ENCODE measurements around the gene B3GAT3.
"Not testable (repeated sequence)": the region's sequence is repeated elsewhere in the genome, so short reads cannot be mapped to it uniquely, and the experiment has no call there.

The B3GAT3 gene

DNA sequence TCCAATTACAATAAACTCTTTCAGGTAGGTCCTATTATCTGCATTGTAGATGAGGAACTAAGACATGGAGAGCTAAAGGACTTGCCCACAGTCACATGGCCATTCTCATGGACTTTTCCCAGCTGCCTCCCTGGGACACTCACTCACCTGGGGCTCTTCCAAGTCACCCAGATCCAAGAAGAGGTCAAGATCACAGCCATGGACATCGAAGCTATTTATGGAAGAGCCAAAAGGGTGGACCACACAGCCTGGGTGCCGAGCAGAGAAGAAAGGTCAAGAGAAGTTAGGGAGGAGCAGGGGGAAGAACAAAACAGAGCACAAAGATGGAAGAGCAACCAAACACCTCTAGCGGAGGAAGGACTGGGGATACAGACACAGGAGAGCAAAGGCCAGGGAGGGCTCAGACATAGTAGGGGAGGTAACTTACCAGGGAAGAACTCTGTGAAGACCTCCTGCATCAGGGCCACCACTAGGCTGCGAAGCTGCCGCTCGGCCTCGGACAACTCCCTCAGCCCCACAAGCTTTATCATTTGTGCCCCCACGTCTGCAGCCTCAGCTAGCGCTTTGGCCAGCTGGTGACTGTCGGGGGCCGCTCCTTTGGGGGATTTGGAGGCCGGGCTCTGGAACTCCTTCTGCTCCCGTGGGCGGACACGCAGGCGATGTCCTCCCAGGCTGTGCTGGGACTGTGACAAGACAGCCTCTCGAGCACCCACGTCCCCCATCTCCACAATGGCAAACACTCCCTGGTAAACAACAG, 40.6 kb downstream of the B3GAT3 start:
- in situ Hi-C loops (cut with MboI; ENCODE audit: low sequenced_read_pairs), result no loop called here

DNA sequence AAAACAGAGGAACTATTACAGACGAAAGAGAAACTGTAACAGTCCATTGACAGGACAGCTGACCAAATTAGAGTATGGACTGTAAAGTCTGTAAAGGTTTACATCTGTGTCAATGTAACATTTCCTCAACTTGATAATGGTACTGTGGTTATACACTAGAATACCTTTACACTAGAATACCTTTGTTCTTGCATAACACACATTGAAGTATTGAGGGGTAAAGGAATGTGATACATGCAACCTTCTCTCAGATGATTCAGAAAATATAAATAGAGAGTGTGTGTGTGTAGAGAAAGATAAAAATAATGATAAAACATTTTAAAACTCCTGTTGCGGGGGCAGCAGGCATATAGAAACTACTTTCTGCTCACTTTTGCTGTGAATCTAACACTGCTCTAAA, 42.5 kb downstream of the B3GAT3 start:
- in situ Hi-C loops (cut with MboI; ENCODE audit: low sequenced_read_pairs), result no loop called here

DNA sequence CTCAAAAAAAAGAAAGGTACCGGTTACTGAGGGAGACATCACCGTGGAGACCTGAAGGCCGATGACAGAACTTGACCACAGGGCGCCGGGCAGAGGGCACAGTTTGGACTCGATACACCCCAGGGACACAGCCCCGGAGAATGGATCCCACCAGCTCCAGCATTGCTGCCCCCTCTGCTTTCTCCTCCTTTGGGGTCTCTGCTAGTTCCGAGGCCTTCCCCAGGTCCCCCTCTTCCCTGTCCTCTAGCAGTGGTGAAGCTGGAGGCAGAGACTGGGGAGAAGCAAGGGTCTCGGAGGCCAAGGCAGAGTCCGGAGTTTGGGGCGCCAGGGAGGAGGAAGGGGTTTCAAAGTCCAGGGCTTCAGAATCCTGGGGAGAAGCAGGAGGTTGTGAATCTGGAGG, 43.2 kb downstream of the B3GAT3 start:
- in situ Hi-C loops (cut with MboI; ENCODE audit: low sequenced_read_pairs), result no loop called here

DNA sequence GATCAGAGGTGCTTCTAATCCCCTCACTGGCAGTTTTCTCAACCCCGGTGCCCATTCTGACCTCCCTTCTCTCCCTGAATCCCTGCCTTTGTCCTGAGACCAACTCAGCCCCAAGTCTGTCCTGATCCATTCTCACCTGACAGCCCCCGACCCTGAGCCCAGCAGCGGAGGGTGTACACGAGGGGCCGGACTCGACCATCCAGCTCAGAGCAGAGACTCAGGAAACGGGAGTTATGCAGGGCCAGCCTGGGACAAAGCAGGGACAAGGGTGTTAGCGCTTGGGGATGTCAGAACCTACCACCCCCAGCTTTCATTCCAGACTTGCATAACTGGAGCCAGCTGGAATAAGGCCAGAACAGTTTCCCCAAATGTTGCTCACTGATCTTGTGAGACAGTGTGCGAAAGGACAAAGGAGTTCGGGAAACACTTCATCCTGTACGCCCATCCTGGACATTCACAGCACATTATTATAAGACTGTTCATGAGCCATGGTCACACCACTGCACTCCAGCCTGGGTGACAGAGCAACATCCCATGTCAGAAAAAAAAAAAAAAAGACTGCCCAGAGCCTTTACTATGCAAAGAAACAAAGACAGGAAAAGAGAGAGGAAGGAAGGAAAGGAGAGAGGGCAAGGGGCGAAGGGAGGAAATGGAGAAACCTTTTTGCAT, 44.6 kb downstream of the B3GAT3 start:
- in situ Hi-C loops (cut with MboI; ENCODE audit: low sequenced_read_pairs), result no loop called here

DNA sequence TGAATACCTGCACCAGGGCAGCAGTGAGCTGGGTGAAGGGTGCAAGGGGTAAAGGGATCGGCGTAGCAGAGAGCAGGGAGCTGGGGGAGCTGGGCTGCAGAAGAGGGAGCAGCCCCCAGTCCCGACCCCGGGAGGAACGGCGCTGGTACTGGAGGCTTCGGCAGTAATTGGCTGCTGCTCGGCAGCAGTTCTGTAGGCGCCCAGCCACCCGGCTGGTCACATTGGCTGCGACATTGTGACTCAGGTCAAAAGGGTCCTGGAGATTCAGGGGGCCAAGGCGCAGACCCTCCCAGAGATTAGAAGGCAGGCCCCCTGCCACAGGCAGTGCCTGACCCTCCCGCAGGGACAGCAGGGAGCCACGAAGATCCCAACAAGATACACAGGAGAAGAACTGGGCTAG, 45.9 kb downstream of the B3GAT3 start:
- in situ Hi-C loops (cut with MboI; ENCODE audit: low sequenced_read_pairs), result no loop called here

DNA sequence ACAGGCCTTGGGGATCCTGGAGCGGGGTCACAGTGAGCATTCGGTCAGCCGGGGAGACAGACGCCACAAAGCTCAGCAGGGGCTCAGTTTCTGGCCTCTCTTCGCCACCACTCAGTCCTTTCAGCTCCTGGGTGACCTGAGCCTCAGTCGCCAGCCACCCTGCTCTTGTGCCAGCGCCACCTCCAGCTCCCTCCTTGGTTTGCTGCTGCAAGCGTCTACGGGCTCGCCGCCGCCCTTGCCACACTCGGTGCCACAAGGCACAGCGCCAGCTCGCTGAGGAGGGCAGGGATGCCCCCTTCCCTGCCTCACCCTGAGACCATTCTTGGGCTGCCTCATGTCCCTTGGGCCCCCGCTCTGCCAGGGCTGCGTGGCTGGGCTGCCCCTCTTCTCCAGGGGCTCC, 46.6 kb downstream of the B3GAT3 start:
- in situ Hi-C loops (cut with MboI; ENCODE audit: low sequenced_read_pairs), result no loop called here

DNA sequence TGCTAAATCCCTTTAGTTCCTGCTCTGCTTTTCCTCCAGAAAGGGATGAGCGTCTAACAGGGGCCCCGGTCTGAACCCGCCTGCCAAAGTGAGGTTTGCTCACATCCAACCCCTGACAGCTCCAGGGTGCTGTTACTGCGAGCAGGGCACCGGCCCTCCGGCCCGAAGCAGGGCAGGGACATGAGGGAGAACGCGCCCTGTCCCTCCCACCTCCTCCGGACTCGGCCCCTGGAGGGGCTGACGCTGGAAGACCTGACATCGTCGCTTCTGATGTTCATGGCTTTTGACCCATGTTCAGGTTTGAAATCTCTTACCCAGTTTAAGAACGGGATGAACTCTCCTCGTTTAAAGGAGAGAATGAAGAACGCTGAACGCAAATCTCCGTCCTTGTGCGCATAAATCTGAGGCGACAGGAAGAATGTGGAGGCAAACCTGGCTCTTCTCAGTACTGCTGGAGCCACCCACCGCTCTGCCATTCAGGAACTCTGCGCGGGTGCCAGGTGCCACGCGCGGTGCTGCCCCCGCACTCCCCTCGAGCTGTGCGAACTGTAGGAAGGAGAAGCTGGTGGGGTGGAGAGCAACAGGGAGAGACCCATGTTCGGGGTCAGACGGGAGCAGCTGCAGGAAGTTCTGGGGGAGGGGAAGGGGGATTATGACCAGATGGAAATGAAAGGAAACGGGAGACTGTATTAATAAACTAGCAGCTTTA, 47.3 kb downstream of the B3GAT3 start:
- in situ Hi-C loops (cut with MboI; ENCODE audit: low sequenced_read_pairs), result no loop called here

DNA sequence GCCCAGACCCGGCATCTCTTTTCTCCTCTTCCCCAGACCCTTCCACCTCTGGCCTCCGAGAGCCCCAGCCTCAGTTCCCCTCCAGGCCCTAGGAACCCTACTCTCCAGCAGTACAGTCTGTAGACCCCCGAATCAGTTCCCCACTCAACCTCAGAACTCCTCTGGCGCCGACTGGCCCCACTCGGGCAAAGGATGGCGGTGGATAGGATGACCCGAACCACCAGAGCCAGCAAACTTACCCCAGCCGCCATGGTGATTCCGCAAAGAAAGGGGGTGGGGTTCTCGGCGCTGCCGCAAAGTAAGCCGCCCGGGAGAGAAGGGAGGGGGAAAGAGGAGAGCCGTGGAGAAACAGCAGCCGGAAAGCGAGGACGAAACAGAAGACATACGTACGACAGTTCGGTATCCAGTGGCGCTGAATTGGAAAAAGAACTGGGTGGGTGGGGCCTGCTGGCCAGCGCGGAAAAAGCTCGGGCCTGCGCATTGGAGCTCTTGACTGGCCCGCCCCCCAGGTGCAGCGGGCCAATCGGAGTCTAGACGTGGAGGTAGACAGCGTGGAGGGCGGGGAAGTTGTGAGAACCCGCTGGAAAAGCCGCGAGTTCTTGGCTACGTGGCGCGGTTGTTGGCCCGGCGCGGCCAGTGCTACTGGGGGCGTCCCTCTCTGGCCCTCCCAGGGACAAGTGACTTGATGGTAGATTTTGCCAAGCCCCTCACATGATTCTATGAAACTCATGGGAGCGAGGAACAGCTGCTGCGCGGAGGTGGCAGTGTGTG, 48.0 kb downstream of the B3GAT3 start, which contains the start of gene EEF1G:
TSS of gene EEF1G (minus strand) at position 300 of the 771 bp plus-strand sequence. CDS start at position 251, 49 bp downstream.
- in situ Hi-C loops (cut with MboI; ENCODE audit: low sequenced_read_pairs), result no loop called here

DNA sequence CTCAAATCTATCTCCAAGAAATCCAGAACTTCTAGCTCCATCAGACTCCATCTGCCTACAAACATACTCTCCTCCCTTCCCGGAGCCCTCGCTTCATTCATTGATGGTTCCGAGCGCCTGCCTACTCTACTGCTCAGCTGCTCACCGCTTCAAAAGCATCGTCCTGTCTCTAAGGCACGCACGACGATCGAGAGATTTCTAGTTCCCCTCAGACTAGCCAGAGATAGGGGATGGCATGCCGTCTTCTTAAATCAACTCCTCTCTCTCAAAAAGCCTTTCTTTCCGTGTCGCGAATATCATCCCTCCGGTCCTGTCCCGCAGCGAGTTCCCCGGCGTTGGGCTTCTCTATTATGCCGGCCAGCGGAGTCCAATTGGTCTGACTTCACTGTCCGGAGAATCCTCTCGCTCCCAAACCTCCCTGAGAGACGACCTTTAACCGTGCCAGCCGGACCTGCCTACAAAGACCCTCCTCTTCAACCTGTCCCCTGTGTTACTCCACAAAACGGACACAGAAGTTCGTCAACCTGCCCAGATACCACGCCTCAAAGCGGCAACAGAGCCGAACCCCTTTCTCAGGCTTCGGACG, 48.7 kb downstream of the B3GAT3 start:
- in situ Hi-C loops (cut with MboI; ENCODE audit: low sequenced_read_pairs), result no loop called here

DNA sequence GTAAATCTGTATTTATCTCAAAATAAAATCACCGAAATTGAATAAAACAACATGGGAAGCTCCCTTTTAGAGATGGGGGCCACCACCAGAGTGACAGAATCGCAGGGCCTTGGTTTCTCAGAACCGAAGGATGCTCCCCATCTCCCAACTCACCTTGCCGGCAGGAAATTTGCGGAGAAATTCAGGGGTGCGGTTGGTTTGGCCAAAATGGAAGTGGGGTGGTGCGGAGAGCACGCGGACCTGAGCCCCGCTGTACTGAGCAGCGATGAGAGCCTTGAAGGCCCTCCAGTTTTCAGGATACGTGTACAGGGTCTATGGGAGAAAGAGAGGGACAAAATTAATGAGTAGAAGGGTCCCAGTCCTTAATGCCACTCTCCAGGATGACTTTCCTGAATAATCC, 49.4 kb downstream of the B3GAT3 start:
- in situ Hi-C loops (cut with MboI; ENCODE audit: low sequenced_read_pairs), result no loop called here

DNA sequence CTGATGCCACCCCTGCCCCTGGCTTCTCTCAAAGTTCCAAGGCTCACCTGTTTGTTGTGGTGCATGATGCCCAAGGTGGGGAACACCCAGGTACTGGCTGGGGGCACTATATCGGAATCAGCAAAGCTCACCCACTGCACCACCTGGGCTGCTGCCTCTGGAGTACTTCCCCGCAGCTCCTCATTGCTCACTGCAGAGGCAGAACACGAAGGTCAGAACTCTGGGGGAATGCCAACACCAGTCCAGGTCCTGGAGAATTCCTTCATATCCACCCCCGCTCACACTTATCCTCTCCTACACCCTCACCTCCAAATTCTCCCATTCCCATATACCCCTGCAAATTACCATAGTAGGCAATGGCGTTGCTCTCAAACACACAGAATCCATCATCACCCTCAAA, 50.3 kb downstream of the B3GAT3 start:
- in situ Hi-C loops (cut with MboI; ENCODE audit: low sequenced_read_pairs), result not testable (repeated sequence)

DNA sequence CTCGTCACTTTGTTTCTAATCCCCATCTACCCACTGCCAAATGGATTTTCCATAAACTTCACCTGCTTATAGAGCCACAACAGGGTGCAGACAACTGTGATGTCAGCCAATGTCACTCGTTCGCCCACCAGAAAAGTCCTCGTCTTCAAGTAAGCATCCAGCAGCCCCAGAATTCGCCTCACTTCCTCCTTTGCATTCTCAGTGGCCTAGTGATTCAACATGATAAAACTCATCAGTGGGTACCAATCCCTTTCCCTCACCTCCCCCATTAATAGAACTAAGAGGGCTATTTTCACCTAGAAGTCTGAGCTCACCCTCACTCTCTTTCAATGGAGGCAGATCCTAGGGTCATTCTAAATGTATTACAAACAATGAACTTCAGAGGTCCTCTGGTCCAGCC, 50.9 kb downstream of the B3GAT3 start:
- in situ Hi-C loops (cut with MboI; ENCODE audit: low sequenced_read_pairs), result not testable (repeated sequence)

DNA sequence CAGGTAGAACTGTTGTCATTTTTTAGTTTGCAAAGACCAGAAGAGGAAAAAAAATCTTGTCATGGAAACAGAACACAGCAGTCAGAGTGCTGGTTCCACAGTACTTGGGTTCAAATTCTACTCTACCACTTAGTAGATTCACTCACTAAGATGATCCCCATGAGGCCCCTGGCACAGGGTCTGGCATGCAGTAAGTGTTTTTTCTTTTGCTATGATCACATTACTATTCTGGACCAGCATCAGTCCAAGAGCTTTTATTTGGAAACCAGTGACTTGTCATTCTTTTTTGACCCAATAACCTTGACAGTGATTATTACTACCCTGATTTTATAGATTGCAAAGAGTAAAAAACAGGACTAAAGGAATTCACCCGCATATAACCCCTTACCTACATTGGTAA, 52.2 kb downstream of the B3GAT3 start:
- in situ Hi-C loops (cut with MboI; ENCODE audit: low sequenced_read_pairs), result no loop called here

DNA sequence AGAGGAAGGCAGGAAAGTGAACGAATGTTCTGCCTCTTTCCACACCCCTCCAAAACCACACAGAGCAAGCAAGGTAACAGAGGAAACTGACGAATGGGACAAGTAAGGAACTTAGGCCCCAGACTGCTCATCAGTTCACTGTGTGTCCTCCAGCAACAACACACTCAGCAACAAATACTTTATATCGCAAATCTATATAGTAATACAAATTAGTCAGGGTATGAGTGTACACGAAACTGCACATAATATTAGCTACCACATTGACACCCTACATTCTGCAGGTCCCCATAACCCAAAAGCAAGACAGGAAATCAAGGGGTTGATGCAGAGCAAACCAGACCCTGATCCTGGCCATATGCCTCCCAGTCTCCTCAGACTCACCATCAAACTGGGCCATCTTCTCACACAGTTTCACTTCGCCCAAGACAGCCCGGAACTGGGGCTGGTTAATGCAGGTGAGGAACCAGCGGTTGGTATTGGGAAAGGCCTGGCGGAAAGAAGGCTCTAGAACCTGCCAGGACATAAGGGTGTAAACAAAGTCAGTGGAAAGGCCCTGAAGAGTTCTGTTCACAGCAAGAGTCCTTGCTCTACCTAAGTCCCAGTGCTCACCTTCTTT, 54.7 kb downstream of the B3GAT3 start:
- in situ Hi-C loops (cut with MboI; ENCODE audit: low sequenced_read_pairs), result no loop called here

DNA sequence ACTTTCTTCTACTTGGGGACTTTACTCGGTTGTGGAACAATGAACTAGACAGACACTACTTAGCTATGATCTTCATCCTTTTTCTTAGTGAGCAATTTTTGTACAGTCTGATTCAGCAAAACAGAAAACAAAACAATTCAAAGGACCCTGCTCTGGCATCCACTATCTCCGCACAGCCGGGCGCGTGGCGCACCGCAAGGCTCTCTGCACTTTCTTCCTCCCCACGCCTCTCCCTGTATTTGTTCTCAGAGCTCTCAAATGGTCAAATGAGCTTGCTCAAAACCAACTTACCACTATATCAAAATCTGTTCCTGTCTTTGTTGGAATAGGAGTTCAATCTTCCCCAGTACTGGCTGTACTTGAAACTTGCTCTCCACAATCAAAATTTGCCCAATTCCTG, 55.5 kb downstream of the B3GAT3 start:
- in situ Hi-C loops (cut with MboI; ENCODE audit: low sequenced_read_pairs), result no loop called here

All from hTERT RPE-1 (cell line).